H4 (cell line): ENCODE measurements around the gene SLC2A13. TPM values are rescaled to one million over a fixed set of nuclear protein-coding genes. Genes with fewer than 3 reads are reported as not detected.
"Not testable (repeated sequence)": the region's sequence is repeated elsewhere in the genome, so short reads cannot be mapped to it uniquely, and the experiment has no call there.

Experiments used
- DNase-seq: peaks from one replicate; pipeline ENCODE4 v3.0.0-alpha.2; 2015; ENCODE audit warnings: low spot score
- total RNA-seq: library from RNA; depleted of rRNA; stranded (reverse); fragments of >200 nt; shearing (Covaris generic); gene quantifications from 2 replicates; pipeline ENCODE4 v1.2.3, GENCODE V29; 2014

SLC2A13 gene
- total RNA-seq, 1 experiment from 2014 or later: 3.8 TPM

GRCh38 chr12:40105265-40105514 is 691 bp downstream of the SLC2A13 start:
- DNase-seq: no peak

- no peak for DNase-seq
These were observed 1.2 kb downstream of the SLC2A13 start for GRCh38 chr12:40104461-40105264.

GRCh38 chr12:40103043-40103442 is 2.8 kb downstream of the SLC2A13 start:
- DNase-seq: no peak

- DNase-seq: no peak
These were observed 4.1 kb downstream of the SLC2A13 start for GRCh38 chr12:40101747-40102146.

GRCh38 chr12:40099423-40099853 is 6.4 kb downstream of the SLC2A13 start:
- no peak for DNase-seq

- no peak for DNase-seq
These were observed 7.3 kb downstream of the SLC2A13 start for GRCh38 chr12:40098406-40099145.

DNA sequence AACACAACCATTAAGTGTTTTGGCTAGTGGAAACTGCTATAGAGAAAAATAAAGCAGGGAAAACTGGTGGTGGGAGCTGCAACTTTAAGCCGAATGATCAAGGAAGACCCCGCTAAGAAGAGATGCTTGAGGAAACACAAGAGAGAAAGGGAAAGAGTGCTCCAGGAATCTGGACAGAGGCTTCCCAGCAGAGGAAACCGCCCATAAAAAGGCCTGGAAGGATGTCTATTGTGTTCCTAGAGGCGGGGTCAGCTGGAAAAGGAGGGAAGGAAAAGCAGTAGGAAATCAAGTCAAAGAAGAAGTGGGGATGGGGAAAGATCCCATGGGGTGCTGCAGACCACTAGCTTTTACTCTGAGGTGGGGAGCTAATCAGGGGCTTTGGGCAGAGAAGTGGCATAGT is 12.4 kb downstream of the SLC2A13 start:
- no peak for DNase-seq

DNA sequence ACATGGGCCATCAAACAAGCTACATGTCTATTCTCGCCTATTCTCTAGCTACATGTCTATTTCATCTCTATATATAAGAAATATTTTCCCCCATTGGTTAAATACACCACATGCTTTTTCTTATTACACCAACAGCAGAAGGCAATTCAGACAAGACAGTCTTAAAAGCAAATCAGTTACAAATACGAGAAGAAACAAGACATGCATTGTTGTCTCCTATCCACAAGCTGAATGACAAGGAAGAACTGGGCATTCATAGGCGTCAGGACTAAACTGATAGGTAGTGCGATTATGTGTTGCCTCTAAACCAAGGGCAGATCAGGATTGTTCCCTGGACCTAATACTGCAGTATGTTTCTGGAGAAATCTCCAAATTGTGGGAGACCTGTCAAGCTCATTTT is 19.4 kb downstream of the SLC2A13 start:
- DNase-seq: no peak

DNA sequence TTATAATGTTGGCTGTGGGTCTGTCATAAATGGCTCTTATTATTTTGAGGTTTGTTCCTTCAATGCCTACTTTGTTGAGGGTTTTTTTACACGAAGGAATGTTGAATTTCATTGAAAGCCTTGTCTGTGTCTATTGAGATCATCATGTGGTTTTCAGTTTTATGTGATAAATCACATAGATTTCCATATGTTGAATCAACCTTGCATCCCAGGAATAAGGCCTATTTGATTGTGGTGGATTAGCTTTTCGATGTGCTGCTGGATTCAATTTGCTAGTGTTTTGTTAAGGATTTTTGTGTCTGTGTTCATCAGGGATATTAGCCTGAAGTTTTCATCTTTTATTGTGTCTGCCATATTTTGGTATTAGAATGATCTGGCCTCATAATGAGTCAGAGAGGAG is 27.6 kb downstream of the SLC2A13 start:
- DNase-seq: no peak

DNA sequence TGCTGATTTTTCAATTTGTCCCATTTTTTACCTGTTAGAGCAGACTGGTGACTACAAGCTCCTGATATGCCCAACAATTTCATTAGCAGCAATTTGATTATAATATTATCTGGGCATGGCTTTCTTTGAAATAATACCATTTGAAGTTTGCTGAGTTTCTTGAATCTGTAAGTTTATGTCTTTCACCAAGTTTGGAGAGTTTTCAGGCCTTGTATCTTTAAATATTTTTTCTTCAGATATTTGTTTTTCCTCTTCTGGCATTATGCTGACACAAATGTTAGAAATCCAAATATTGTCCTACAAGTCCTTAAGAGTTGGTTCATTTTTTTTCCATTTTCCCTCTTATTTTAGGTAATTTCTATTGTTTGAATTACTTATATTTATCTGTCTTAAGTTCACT is 30.4 kb downstream of the SLC2A13 start:
- DNase-seq: no peak

- no peak for DNase-seq
These were observed 37.5 kb downstream of the SLC2A13 start for GRCh38 chr12:40068416-40068815.

- DNase-seq: no peak
These were observed 40.2 kb downstream of the SLC2A13 start for GRCh38 chr12:40065636-40066035.

DNA sequence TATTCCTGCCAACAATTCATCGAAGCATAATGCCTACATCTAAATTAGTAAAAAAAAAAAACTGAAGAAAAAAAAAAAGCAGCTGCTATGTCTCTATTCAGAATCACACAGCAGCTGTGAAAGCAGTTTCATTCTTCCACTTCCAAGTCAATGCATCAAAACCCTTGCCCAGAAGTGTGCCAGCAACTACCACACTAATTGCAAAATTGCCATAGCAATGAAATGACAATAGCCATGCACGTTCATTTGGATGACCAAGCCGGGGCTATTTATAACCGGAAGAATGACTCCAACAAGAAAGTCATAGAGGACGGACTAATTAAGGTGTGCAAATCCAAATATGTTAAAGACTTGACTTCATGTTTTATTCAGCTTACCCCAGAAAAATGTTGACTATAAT is 42.5 kb downstream of the SLC2A13 start:
- DNase-seq: peak; percentile 16

GRCh38 chr12:40058721-40059190 is 47.1 kb downstream of the SLC2A13 start:
- no peak for DNase-seq

DNA sequence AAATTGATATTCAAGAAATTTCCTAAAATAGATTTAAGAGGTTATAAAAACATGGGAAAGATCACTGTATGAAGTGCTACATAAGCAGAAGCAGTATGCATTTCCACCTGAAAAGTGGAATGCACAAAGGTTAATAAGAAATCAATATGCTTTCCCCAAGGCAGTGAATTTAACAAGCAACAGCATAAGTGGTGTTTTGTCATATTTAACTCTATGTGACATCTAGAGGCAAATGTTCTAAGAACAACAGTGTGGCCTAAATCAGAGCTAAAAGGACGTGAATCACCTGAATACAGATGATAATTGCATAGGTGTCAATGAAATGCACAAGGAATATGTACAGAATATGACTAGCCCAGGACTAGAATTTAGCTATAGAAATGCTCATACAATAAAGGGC is 49.5 kb downstream of the SLC2A13 start:
- no peak for DNase-seq

DNA sequence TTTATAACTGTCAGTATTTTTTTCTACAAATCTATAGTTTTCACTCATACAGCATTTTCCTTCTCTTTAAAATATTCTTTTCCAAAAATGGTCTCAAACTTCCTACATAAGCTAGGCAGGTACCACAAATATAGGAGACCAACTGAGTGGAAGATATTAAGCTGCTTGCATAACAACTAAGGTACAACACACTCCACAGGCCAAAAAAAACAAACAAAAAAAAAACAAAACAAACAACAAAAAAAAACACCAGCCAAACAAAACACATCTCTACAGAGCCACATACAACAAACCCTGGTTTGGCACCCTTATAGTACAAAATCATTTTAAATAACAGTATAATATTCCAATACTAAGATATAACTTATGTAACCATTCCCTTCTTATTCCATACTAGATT is 50.1 kb downstream of the SLC2A13 start:
- no peak for DNase-seq

DNA sequence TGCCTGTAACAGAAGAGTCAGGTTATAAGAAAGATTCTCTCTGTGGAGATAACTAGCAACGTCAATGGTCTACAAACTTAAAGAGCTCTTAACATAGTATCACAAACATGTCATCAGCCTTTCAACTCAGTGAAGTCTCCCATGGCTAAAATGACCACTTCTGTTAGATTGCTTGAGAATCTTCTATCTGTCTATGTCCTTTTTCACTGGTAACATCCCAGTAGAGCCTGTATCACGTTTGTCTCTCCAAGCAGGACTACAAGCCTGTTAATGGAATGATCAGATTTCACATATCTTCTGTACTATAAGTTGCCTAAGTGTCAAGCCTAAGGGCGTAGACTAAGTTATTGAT is 50.7 kb downstream of the SLC2A13 start:
- DNase-seq: no peak

DNA sequence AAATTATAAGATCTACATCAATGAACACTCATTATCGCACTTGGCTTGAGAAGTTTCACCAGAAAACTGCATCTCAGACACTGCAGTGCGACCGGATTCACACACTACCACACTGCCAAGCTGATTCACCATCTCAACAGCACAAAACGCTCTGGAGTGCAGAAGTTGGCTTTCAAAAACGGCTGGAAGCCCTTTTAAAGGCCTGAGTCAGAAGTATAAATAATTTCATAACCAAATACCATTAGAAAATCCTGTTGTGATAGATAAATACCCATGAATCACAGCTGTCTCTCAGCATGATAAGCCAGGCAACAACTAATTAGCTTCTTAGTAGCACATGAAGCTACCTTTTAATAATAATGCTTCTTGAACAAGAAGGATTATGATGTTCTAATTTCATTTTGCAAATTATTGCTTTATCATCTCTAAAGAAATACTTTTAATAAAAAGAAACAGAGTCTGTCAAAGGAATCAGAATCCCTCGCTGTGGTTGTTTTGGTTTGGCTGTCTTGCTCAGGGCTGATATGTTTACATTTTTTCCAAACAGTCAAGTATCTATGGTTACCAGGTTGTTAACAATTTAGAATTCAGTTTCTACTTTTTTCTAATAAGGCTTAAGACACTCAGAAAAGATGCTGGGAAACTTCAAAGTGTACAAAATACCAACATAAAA is 51.2 kb downstream of the SLC2A13 start:
- no peak for DNase-seq

DNA sequence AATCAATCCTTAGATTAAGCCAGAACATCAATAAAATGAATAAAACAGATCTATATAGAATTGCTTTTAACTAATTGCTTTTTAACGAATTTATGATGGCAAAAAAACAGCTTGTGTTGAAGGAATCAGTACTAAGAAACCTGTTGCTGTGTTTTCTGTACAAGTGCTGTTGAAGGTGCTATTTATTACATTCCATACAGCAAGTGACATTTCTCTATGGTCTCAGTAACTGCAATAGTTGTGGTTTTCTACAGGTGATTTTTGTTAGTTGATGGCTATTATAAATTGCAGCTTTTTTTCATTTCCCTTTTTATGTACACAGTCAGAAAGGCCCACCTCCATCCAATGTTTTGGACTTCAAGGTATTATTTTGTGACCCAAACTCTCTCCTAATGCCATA is 56.6 kb downstream of the SLC2A13 start:
- no peak for DNase-seq

GRCh38 chr12:40047002-40047401 is 58.9 kb downstream of the SLC2A13 start:
- not testable (repeated sequence) for DNase-seq

DNA sequence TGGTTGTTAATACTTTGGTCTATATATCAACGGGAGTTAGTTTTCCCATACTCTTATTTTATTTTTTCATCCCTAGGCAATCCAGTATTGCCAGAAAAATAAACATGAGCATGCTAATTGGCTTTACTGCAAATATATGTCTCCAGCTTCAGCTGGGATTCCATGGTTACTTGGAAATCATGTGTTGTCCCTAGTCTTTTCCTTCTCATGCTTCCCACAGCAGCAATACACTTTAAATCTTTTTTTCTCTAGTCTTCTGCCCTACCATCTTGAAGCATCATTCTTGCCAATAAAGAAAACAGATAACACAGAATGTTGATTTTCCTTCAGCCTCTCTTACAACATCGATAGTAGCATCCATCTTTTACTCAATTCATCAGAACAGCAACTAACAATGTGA is 60.2 kb downstream of the SLC2A13 start:
- no peak for DNase-seq

- DNase-seq: no peak
These were observed 61.5 kb downstream of the SLC2A13 start for GRCh38 chr12:40044396-40044795.

GRCh38 chr12:40039598-40039997 is 66.3 kb downstream of the SLC2A13 start:
- no peak for DNase-seq
